H1 (cell line): ENCODE results near the gene TCF7. TPM values are rescaled to one million over a fixed set of nuclear protein-coding genes. Genes with fewer than 3 reads are reported as not detected.

ENCODE experiments used
- CTCF ChIP-seq, 3 experiments: IDR thresholded peaks; 1 replicate in 2 of 3; 2 replicates in 1 of 3; pipeline versions ENCODE4 v1.5.1 to v1.6.1; 2011; ENCODE audit warnings: low read length in 3 of 3, mild to moderate bottlenecking in 3 of 3, inconsistent platforms in 2 of 3, low read depth in 1 of 3, moderate library complexity in 1 of 3; ENCODE audit not compliant: insufficient read depth in 1 of 3; ENCODE audit errors: control extremely low read depth in 1 of 3
- KDM1A ChIP-seq: fragments of 200-600, 300-600 bp; sonication (generic); IDR thresholded peaks from 2 replicates; pipeline ENCODE4 v1.7.1; 2016; ENCODE audit warnings: mild to moderate bottlenecking, low read length, borderline replicate concordance
- KDM4A ChIP-seq: IDR thresholded peaks from one replicate; pipeline ENCODE4 v1.7.1; 2012; ENCODE audit warnings: low read depth, mild to moderate bottlenecking, moderate library complexity, low read length, inconsistent platforms; ENCODE audit not compliant: severe bottlenecking
- RAD21 ChIP-seq, 2 experiments: IDR thresholded peaks in 1 of 2; conservative IDR thresholded peaks in 1 of 2; 2 replicates each; pipeline ENCODE4 v1.6.1; 2011; ENCODE audit warnings: low read depth in 2 of 2, low read length in 2 of 2, improper control_type of control experiment in 1 of 2, inconsistent platforms in 1 of 2, mild to moderate bottlenecking in 1 of 2, moderate library complexity in 1 of 2
- TCF12 ChIP-seq: IDR thresholded peaks from 2 replicates; pipeline ENCODE4 v1.6.1; 2011; ENCODE audit warnings: low read depth, mild to moderate bottlenecking, low read length
- polyA plus RNA-seq, 7 experiments: library from polyadenylated mRNA; depleted of rRNA in 3 of 7; stranded (reverse) in 5 of 7; unstranded in 2 of 7; fragments of >200 nt in 5 of 7; fragments of 200-250 nt in 2 of 7; gene quantifications; 1 replicate in 5 of 7; 2 replicates in 1 of 7; 4 replicates in 1 of 7; pipeline versions ENCODE4 v1.2.1 to v1.2.3, GENCODE V29; 2011 to 2013; ENCODE audit warnings: missing spikeins in 2 of 7, mixed read lengths in 2 of 7
- total RNA-seq: library from RNA; stranded (reverse); fragmentation: NEBNext Ultra II Directional; extraction: Animal tissue kit (Norgen Biotek cat#: 25700); gene quantifications from 2 replicates; pipeline ENCODE4 v1.2.1, GENCODE V29; 2021

TCF7 gene
- total and polyA plus RNA-seq, 2 of the 8 experiments (the other 6 are each of a cell fraction or from before 2014, with no cell fraction given): 4.7 to 8.5 TPM

GRCh38 chr5:134070725-134071613, 43.5 kb upstream of the TCF7 start (continued):
- TF ChIP-seq CTCF (IDR thresholded peaks at IDR 0.05; ENCODE audit: control extremely low read depth in 1 of 3, insufficient read depth in 1 of 3, low read depth in 1 of 3, low read length in 3 of 3) (peak; percentile 24 to 47 (median 30); a peak in 3 of 4 replicates), RAD21 (IDR thresholded peaks at IDR 0.05 in 1 of 2, conservative IDR thresholded peaks at IDR 0.05 in 1 of 2; ENCODE audit: low read depth in 2 of 2, low read length in 2 of 2) (peak; percentile 40 to 49), KDM4A (peak; percentile 79), TCF12 (peak; percentile 68; the same call in 1 of the 2 replicates), KDM1A (peak; percentile 15; the same call in 1 of the 2 replicates)
